ENCODE results near the gene THOC2. TPM values are rescaled to one million over a fixed set of nuclear protein-coding genes. Genes with fewer than 3 reads are reported as not detected.
"Not testable (repeated sequence)": the region's sequence is repeated elsewhere in the genome, so short reads cannot be mapped to it uniquely, and the experiment has no call there.

The THOC2 gene
- total and polyA plus RNA-seq, 2 donors = 77.4 to 82.1 TPM

GRCh38 chrX:123759849-123760248 lies 27.0 kb upstream of the THOC2 start:
- not testable (repeated sequence) for H3K27me3 ChIP-seq (ENCODE audit: control insufficient read depth in 2 of 2, insufficient read depth in 1 of 2, low read length in 1 of 2); H3K9me3 ChIP-seq (ENCODE audit: control insufficient read depth in 2 of 2, insufficient read depth in 1 of 2, low read length in 1 of 2); H3K4me1 ChIP-seq (ENCODE audit: control insufficient read depth in 2 of 2, insufficient read depth in 2 of 2, low read length in 2 of 2); H3K4me3 ChIP-seq (ENCODE audit: low read length in 2 of 2); H3K27ac ChIP-seq (ENCODE audit: low read depth in 1 of 2, low read length in 1 of 2); DNase-seq (ENCODE audit: low read depth in 6 of 9, low spot score in 9 of 9); H3K36me3 ChIP-seq (ENCODE audit: control insufficient read depth in 2 of 2, insufficient read depth in 2 of 2, low read length in 1 of 2)
- 98% methylated on average over 3 of the region's 3 CpGs for WGBS

GRCh38 chrX:123757794-123758193 lies 24.9 kb upstream of the THOC2 start:
- WGBS = 100% methylated on average over 1 of the region's 1 CpG
- not testable (repeated sequence) for H3K27ac ChIP-seq (ENCODE audit: low read depth in 1 of 2, low read length in 1 of 2); H3K4me3 ChIP-seq (ENCODE audit: low read length in 2 of 2); H3K27me3 ChIP-seq (ENCODE audit: control insufficient read depth in 2 of 2, insufficient read depth in 1 of 2, low read length in 1 of 2); H3K36me3 ChIP-seq (ENCODE audit: control insufficient read depth in 2 of 2, insufficient read depth in 2 of 2, low read length in 1 of 2); H3K9me3 ChIP-seq (ENCODE audit: control insufficient read depth in 2 of 2, insufficient read depth in 1 of 2, low read length in 1 of 2); DNase-seq (ENCODE audit: low read depth in 6 of 9, low spot score in 9 of 9); H3K4me1 ChIP-seq (ENCODE audit: control insufficient read depth in 2 of 2, insufficient read depth in 2 of 2, low read length in 2 of 2)

GRCh38 chrX:123756320-123756719 lies 23.5 kb upstream of the THOC2 start:
- no peaks in the 10 kb centered on the region for H3K36me3 ChIP-seq (ENCODE audit: control insufficient read depth in 2 of 2, insufficient read depth in 2 of 2, low read length in 1 of 2)
- H3K4me1 ChIP-seq (ENCODE audit: control insufficient read depth in 2 of 2, insufficient read depth in 2 of 2, low read length in 2 of 2) = no peaks in the 10 kb centered on the region
- no peak overlapping the region for H3K27ac ChIP-seq (ENCODE audit: low read depth in 1 of 2, low read length in 1 of 2)
- H3K9me3 ChIP-seq (ENCODE audit: control insufficient read depth in 2 of 2, insufficient read depth in 1 of 2, low read length in 1 of 2) = no peaks in the 10 kb centered on the region
- H3K4me3 ChIP-seq (ENCODE audit: low read length in 2 of 2) = no peak overlapping the region
- DNase-seq (ENCODE audit: low read depth in 6 of 9, low spot score in 9 of 9) = no peak
- no peaks in the 10 kb centered on the region for H3K27me3 ChIP-seq (ENCODE audit: control insufficient read depth in 2 of 2, insufficient read depth in 1 of 2, low read length in 1 of 2)

- no peaks in the 10 kb centered on the region for H3K36me3 ChIP-seq (ENCODE audit: control insufficient read depth in 2 of 2, insufficient read depth in 2 of 2, low read length in 1 of 2)
- H3K27me3 ChIP-seq (ENCODE audit: control insufficient read depth in 2 of 2, insufficient read depth in 1 of 2, low read length in 1 of 2) = no peaks in the 10 kb centered on the region
- 97% methylated on average over 2 of the region's 2 CpGs for WGBS
- no peak overlapping the region for H3K27ac ChIP-seq (ENCODE audit: low read depth in 1 of 2, low read length in 1 of 2)
- H3K9me3 ChIP-seq (ENCODE audit: control insufficient read depth in 2 of 2, insufficient read depth in 1 of 2, low read length in 1 of 2) = no peaks in the 10 kb centered on the region
- no peaks in the 10 kb centered on the region for H3K4me1 ChIP-seq (ENCODE audit: control insufficient read depth in 2 of 2, insufficient read depth in 2 of 2, low read length in 2 of 2)
- no peak for DNase-seq (ENCODE audit: low read depth in 6 of 9, low spot score in 9 of 9)
- H3K4me3 ChIP-seq (ENCODE audit: low read length in 2 of 2) = no peak overlapping the region
Measured at GRCh38 chrX:123755107-123755506, 22.3 kb upstream of the THOC2 start.

- H3K27me3 ChIP-seq (ENCODE audit: control insufficient read depth in 2 of 2, insufficient read depth in 1 of 2, low read length in 1 of 2) = no peaks in the 10 kb centered on the region
- no peaks in the 10 kb centered on the region for H3K9me3 ChIP-seq (ENCODE audit: control insufficient read depth in 2 of 2, insufficient read depth in 1 of 2, low read length in 1 of 2)
- no peaks in the 10 kb centered on the region for H3K36me3 ChIP-seq (ENCODE audit: control insufficient read depth in 2 of 2, insufficient read depth in 2 of 2, low read length in 1 of 2)
- no peak overlapping the region for H3K4me3 ChIP-seq (ENCODE audit: low read length in 2 of 2)
- WGBS = 88% methylated on average over 8 of the region's 8 CpGs
- DNase-seq (ENCODE audit: low read depth in 6 of 9, low spot score in 9 of 9) = no peak
- H3K27ac ChIP-seq (ENCODE audit: low read depth in 1 of 2, low read length in 1 of 2) = no peak overlapping the region
- H3K4me1 ChIP-seq (ENCODE audit: control insufficient read depth in 2 of 2, insufficient read depth in 2 of 2, low read length in 2 of 2) = no peaks in the 10 kb centered on the region
Measured at GRCh38 chrX:123753656-123754350, 21.0 kb upstream of the THOC2 start.

GRCh38 chrX:123749643-123750042 lies 16.8 kb upstream of the THOC2 start:
- no peak for DNase-seq (ENCODE audit: low read depth in 6 of 9, low spot score in 9 of 9)
- Histone ChIP-seq H3K9me3 (ENCODE audit: control insufficient read depth in 2 of 2, insufficient read depth in 1 of 2, low read length in 1 of 2) (no peaks in the 10 kb centered on the region), H3K4me3 (ENCODE audit: low read length in 2 of 2) (no peak overlapping the region), H3K27ac (ENCODE audit: low read depth in 1 of 2, low read length in 1 of 2) (no peak overlapping the region), H3K4me1 (ENCODE audit: control insufficient read depth in 2 of 2, insufficient read depth in 2 of 2, low read length in 2 of 2) (no peaks in the 10 kb centered on the region), H3K27me3 (ENCODE audit: control insufficient read depth in 2 of 2, insufficient read depth in 1 of 2, low read length in 1 of 2) (no peaks in the 10 kb centered on the region), H3K36me3 (ENCODE audit: control insufficient read depth in 2 of 2, insufficient read depth in 2 of 2, low read length in 1 of 2) (no peaks in the 10 kb centered on the region)
- WGBS = 100% methylated on average over 2 of the region's 2 CpGs

- WGBS = 98% methylated on average over 3 of the region's 3 CpGs
- H3K4me3 ChIP-seq (ENCODE audit: low read length in 2 of 2) = no peak overlapping the region
- H3K27me3 ChIP-seq (ENCODE audit: control insufficient read depth in 2 of 2, insufficient read depth in 1 of 2, low read length in 1 of 2) = no peaks in the 10 kb centered on the region
- H3K4me1 ChIP-seq (ENCODE audit: control insufficient read depth in 2 of 2, insufficient read depth in 2 of 2, low read length in 2 of 2) = no peaks in the 10 kb centered on the region
- no peaks in the 10 kb centered on the region for H3K9me3 ChIP-seq (ENCODE audit: control insufficient read depth in 2 of 2, insufficient read depth in 1 of 2, low read length in 1 of 2)
- no peak overlapping the region for H3K27ac ChIP-seq (ENCODE audit: low read depth in 1 of 2, low read length in 1 of 2)
- DNase-seq (ENCODE audit: low read depth in 6 of 9, low spot score in 9 of 9) = no peak
- no peaks in the 10 kb centered on the region for H3K36me3 ChIP-seq (ENCODE audit: control insufficient read depth in 2 of 2, insufficient read depth in 2 of 2, low read length in 1 of 2)
Measured at GRCh38 chrX:123745511-123745910, 12.7 kb upstream of the THOC2 start.

- no peaks in the 10 kb centered on the region for H3K9me3 ChIP-seq (ENCODE audit: control insufficient read depth in 2 of 2, insufficient read depth in 1 of 2, low read length in 1 of 2)
- no peak overlapping the region for H3K27ac ChIP-seq (ENCODE audit: low read depth in 1 of 2, low read length in 1 of 2)
- DNase-seq (ENCODE audit: low read depth in 6 of 9, low spot score in 9 of 9) = no peak
- no peaks in the 10 kb centered on the region for H3K36me3 ChIP-seq (ENCODE audit: control insufficient read depth in 2 of 2, insufficient read depth in 2 of 2, low read length in 1 of 2)
- no peaks in the 10 kb centered on the region for H3K4me1 ChIP-seq (ENCODE audit: control insufficient read depth in 2 of 2, insufficient read depth in 2 of 2, low read length in 2 of 2)
- H3K4me3 ChIP-seq (ENCODE audit: low read length in 2 of 2) = no peak overlapping the region
- no peaks in the 10 kb centered on the region for H3K27me3 ChIP-seq (ENCODE audit: control insufficient read depth in 2 of 2, insufficient read depth in 1 of 2, low read length in 1 of 2)
- 97% methylated on average over 1 of the region's 1 CpG for WGBS
Measured at GRCh38 chrX:123743312-123743711, 10.5 kb upstream of the THOC2 start.

- H3K9me3 ChIP-seq (ENCODE audit: control insufficient read depth in 2 of 2, insufficient read depth in 1 of 2, low read length in 1 of 2) = no peaks in the 10 kb centered on the region
- no peaks in the 10 kb centered on the region for H3K36me3 ChIP-seq (ENCODE audit: control insufficient read depth in 2 of 2, insufficient read depth in 2 of 2, low read length in 1 of 2)
- H3K27ac ChIP-seq (ENCODE audit: low read depth in 1 of 2, low read length in 1 of 2) = no peak overlapping the region
- no peak overlapping the region for H3K4me3 ChIP-seq (ENCODE audit: low read length in 2 of 2)
- no peaks in the 10 kb centered on the region for H3K27me3 ChIP-seq (ENCODE audit: control insufficient read depth in 2 of 2, insufficient read depth in 1 of 2, low read length in 1 of 2)
- no peaks in the 10 kb centered on the region for H3K4me1 ChIP-seq (ENCODE audit: control insufficient read depth in 2 of 2, insufficient read depth in 2 of 2, low read length in 2 of 2)
- WGBS = 97% methylated on average over 1 of the region's 1 CpG
- no peak for DNase-seq (ENCODE audit: low read depth in 6 of 9, low spot score in 9 of 9)
Measured at GRCh38 chrX:123742440-123742839, 9.6 kb upstream of the THOC2 start.

- Histone ChIP-seq H3K4me3 (ENCODE audit: low read length in 2 of 2) (no peak overlapping the region), H3K9me3 (ENCODE audit: control insufficient read depth in 2 of 2, insufficient read depth in 1 of 2, low read length in 1 of 2) (no peaks in the 10 kb centered on the region), H3K27ac (ENCODE audit: low read depth in 1 of 2, low read length in 1 of 2) (no peak overlapping the region), H3K36me3 (ENCODE audit: control insufficient read depth in 2 of 2, insufficient read depth in 2 of 2, low read length in 1 of 2) (no peaks in the 10 kb centered on the region), H3K27me3 (ENCODE audit: control insufficient read depth in 2 of 2, insufficient read depth in 1 of 2, low read length in 1 of 2) (no peaks in the 10 kb centered on the region), H3K4me1 (ENCODE audit: control insufficient read depth in 2 of 2, insufficient read depth in 2 of 2, low read length in 2 of 2) (no peaks in the 10 kb centered on the region)
- DNase-seq (ENCODE audit: low read depth in 6 of 9, low spot score in 9 of 9) = no peak
- WGBS = 96% methylated on average over 3 of the region's 3 CpGs
Measured at GRCh38 chrX:123740536-123740935, 7.7 kb upstream of the THOC2 start.

Data from thymus (tissue), 11 donors.